Measurements from ENCODE around the gene FBXW12.

GRCh38 chr3:48415251-48415953 is 43.4 kb downstream of the FBXW12 start:
- TF ChIP-seq CTCF (IDR thresholded peaks at IDR 0.05) (no peak), POLR2AphosphoS5 (IDR thresholded peaks at IDR 0.05) (no peak)
